ENCODE measurements around the gene TBX6. TPM values are rescaled to one million over a fixed set of nuclear protein-coding genes. Genes with fewer than 3 reads are reported as not detected.

The TBX6 gene
- total RNA-seq, 1 donor from 2014 or later = 0.55 TPM

GRCh38 chr16:30070490-30070889 lies 21.2 kb downstream of the TBX6 start:
- Mint-ChIP-seq H3K4me1 (ENCODE audit: low read depth) (peaks cover 51% of the 10 kb centered on the region), H3K36me3 (ENCODE audit: low read depth) (peaks cover 38% of the 10 kb centered on the region), H3K4me3 (ENCODE audit: unreplicated experiment) (peak overlapping the region; percentile 44), H3K27ac (ENCODE audit: unreplicated experiment) (peak overlapping the region; percentile 54), H3K27me3 (ENCODE audit: low read depth) (no peaks in the 10 kb centered on the region), H3K9me3 (ENCODE audit: low read depth) (no peaks in the 10 kb centered on the region)
- no peak for DNase-seq (ENCODE audit: low spot score)
- no peak for TF ChIP-seq CTCF (IDR thresholded peaks at IDR 0.05)

- Mint-ChIP-seq H3K27ac (ENCODE audit: unreplicated experiment) (peak overlapping the region; percentile 59), H3K4me1 (ENCODE audit: low read depth) (peaks cover 46% of the 10 kb centered on the region), H3K9me3 (ENCODE audit: low read depth) (no peaks in the 10 kb centered on the region), H3K27me3 (ENCODE audit: low read depth) (no peaks in the 10 kb centered on the region), H3K36me3 (ENCODE audit: low read depth) (peaks cover 38% of the 10 kb centered on the region), H3K4me3 (ENCODE audit: unreplicated experiment) (peak overlapping the region; percentile 44)
- no peak for TF ChIP-seq CTCF (IDR thresholded peaks at IDR 0.05)
- no peak for DNase-seq (ENCODE audit: low spot score)
These were observed 21.9 kb downstream of the TBX6 start for GRCh38 chr16:30069611-30070462.

- Mint-ChIP-seq H3K27ac (ENCODE audit: unreplicated experiment) (peak overlapping the region; percentile 73), H3K36me3 (ENCODE audit: low read depth) (peaks cover 38% of the 10 kb centered on the region)
- peak; percentile 73 for TF ChIP-seq CTCF (IDR thresholded peaks at IDR 0.05)
These were observed 22.7 kb downstream of the TBX6 start for GRCh38 chr16:30068750-30069610.

DNA sequence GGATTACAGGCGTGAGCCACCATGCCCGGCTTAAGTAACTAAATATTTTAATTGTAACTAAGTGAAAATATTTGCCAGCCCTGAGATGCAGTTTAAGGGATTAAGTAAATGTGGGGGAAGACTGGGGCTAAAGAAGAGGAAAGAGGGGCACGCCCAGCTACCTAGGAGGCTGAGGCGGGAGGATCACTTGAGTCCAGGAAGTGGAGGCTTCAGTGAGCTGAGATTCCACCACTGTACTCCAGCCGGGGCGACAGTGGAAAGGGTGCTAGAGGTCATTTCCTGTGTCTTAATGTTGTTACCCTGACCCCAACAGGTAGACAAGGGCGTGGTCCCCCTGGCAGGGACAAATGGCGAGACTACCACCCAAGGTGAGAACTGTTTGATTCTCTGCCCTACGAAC lies 23.4 kb downstream of the TBX6 start:
- Mint-ChIP-seq H3K4me3 (ENCODE audit: unreplicated experiment) (peak overlapping the region; percentile 58), H3K36me3 (ENCODE audit: low read depth) (peaks cover 35% of the 10 kb centered on the region)

More at GRCh38 chr16:30068750-30069610, 22.7 kb downstream of the TBX6 start:
- H3K4me1 Mint-ChIP-seq (ENCODE audit: low read depth) = peaks cover 47% of the 10 kb centered on the region
- H3K4me3 Mint-ChIP-seq (ENCODE audit: unreplicated experiment) = peak overlapping the region; percentile 58
- no peaks in the 10 kb centered on the region for H3K27me3 Mint-ChIP-seq (ENCODE audit: low read depth)
- DNase-seq (ENCODE audit: low spot score) = no peak
- no peaks in the 10 kb centered on the region for H3K9me3 Mint-ChIP-seq (ENCODE audit: low read depth)

More for the DNA sequence above, 23.4 kb downstream of the TBX6 start:
- Mint-ChIP-seq H3K9me3 (ENCODE audit: low read depth) (no peaks in the 10 kb centered on the region), H3K27me3 (ENCODE audit: low read depth) (no peaks in the 10 kb centered on the region), H3K4me1 (ENCODE audit: low read depth) (peaks cover 51% of the 10 kb centered on the region), H3K27ac (ENCODE audit: unreplicated experiment) (peak overlapping the region; percentile 73)
- TF ChIP-seq CTCF (IDR thresholded peaks at IDR 0.05) = no peak
- DNase-seq (ENCODE audit: low spot score) = no peak
